Cardiac fibroblast (primary cell): ENCODE data around the gene PLCG2.

Experiments used
- DNase-seq, 2 donors: peaks; one replicate each; pipeline versions ENCODE4 v3.0.0 to v3.0.0-alpha.2; 2010; ENCODE audit warnings: low read depth in 2 of 2
- H3K4me3 ChIP-seq, 2 donors: replicated peaks in 1 of 2; 1 replicate in 1 of 2; 2 replicates in 1 of 2; pipeline ENCODE4 v1.5.1; 2011; ENCODE audit warnings: low read depth in 2 of 2, low read length in 2 of 2, mild to moderate bottlenecking in 2 of 2, moderate library complexity in 1 of 2
- CTCF ChIP-seq: IDR thresholded peaks from one replicate; pipeline ENCODE4 v1.5.1; 2011; ENCODE audit warnings: low read depth, mild to moderate bottlenecking, low read length, inconsistent platforms

Gene PLCG2

GRCh38 chr16:81780350-81780749, 1.3 kb downstream of the PLCG2 start:
- H3K4me3 ChIP-seq = no peak overlapping the region
- TF ChIP-seq CTCF = no peak
- no peak for DNase-seq

- no peak for DNase-seq
- TF ChIP-seq CTCF = no peak
- no peak overlapping the region for H3K4me3 ChIP-seq
Observed at GRCh38 chr16:81782236-81782635, 3.1 kb downstream of the PLCG2 start.

GRCh38 chr16:81784072-81784795, 5.1 kb downstream of the PLCG2 start:
- H3K4me3 ChIP-seq = no peak overlapping the region
- TF ChIP-seq CTCF = no peak
- peak in 1 of 2 donors; percentile 8 for DNase-seq

- TF ChIP-seq CTCF = no peak
- DNase-seq = no peak
- no peak overlapping the region for H3K4me3 ChIP-seq
Observed at GRCh38 chr16:81785138-81785924, 6.2 kb downstream of the PLCG2 start.

GRCh38 chr16:81786321-81786720, 7.2 kb downstream of the PLCG2 start:
- peak in 1 of 2 donors; percentile 15 for DNase-seq
- TF ChIP-seq CTCF = no peak
- no peak overlapping the region for H3K4me3 ChIP-seq

- TF ChIP-seq CTCF = no peak
- no peak overlapping the region for H3K4me3 ChIP-seq
- no peak for DNase-seq
Observed at GRCh38 chr16:81786868-81787267, 7.8 kb downstream of the PLCG2 start.
